ENCODE data around the gene SH3TC1. TPM values are rescaled to one million over a fixed set of nuclear protein-coding genes. Genes with fewer than 3 reads are reported as not detected.

SH3TC1 gene
- total and polyA plus RNA-seq, 10 of the 15 experiments (the other 5 are each of a cell fraction or from before 2014, with no cell fraction given) = 0.19 to 47.0 (median 18.4) TPM

DNA sequence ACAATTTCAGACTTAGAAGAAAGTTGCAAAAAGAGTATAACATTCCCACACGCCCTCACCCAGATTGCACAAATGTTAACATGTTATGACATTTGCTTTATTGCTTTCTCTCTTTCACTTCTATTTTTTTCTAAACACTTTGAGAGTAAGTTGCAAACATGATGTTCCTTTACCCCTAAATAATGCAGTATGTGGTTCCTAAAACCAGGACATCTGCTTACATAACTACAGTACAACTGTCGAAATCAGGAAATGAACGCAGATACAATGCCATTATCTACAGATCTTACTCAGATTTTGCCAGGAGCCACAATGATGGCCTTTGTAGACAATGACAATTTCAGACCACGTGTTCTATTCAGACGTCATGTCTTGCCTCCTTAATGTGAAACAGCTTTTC lies 22.4 kb downstream of the SH3TC1 start:
- no peaks in the 10 kb centered on the region for H3K9me3 ChIP-seq (replicated peaks; ENCODE audit: control insufficient read depth, insufficient read depth, low read length)
- CTCF ChIA-PET = interaction anchor here (1.2 to 2.4 kb wide), 6 partner anchors 14 to 45 kb away, joined by 3 to 17 read pairs (median 6); partner anchors contain the start of gene SH3TC1
- H3K36me3 ChIP-seq (ENCODE audit: control insufficient read depth in 2 of 2, insufficient read depth in 2 of 2, low read length in 1 of 2) = peaks cover 19 to 23% of the 10 kb centered on the region in 2 experiments
- no peaks in the 10 kb centered on the region for H3K79me2 ChIP-seq (ENCODE audit: control insufficient read depth, insufficient read depth, low read length)
- ATAC-seq = peak; percentile 91
- in situ Hi-C loops (cut with MboI) (no loop called here), intact Hi-C loops (cut with micrococcal nuclease; ENCODE audit: unreplicated experiment) (no loop called here)
- no peak overlapping the region for H2AFZ ChIP-seq (ENCODE audit: control insufficient read depth, low read depth, low read length)
- H4K20me1 ChIP-seq (ENCODE audit: control insufficient read depth, insufficient read depth) = no peaks in the 10 kb centered on the region
- peaks cover 11% of the 10 kb centered on the region for H3K4me1 ChIP-seq (ENCODE audit: control insufficient read depth, insufficient read depth, low read length)
- no peaks in the 10 kb centered on the region for H3K27me3 ChIP-seq (replicated peaks in 1 of 2; ENCODE audit: control insufficient read depth in 2 of 2, insufficient read depth in 2 of 2, low read length in 1 of 2)
- SMC1A ChIA-PET (ENCODE audit: uncharacterized antibody, unreplicated experiment) = interaction anchor here (0.8 to 2.7 kb wide), 7 partner anchors 9 to 44 kb away, joined by 3 to 19 read pairs (median 6); partner anchors contain the start of gene SH3TC1
- peak overlapping the region; percentile 67; the same call in 1 of the 2 replicates for H3K27ac ChIP-seq (ENCODE audit: control insufficient read depth, insufficient read depth)
- H3K4me3 ChIP-seq = no peak overlapping the region
- no peak overlapping the region for H3K9ac ChIP-seq (ENCODE audit: control insufficient read depth, insufficient read depth, low read length)
- RAD21 ChIA-PET (ENCODE audit: unreplicated experiment) = interaction anchor here (1.8 to 2.0 kb wide), 3 partner anchors 20 to 45 kb away, joined by 5 to 11 read pairs (median 9); partner anchors contain the start of gene SH3TC1
- POLR2A ChIA-PET = interaction anchor here (0.6 to 1.7 kb wide), 4 partner anchors 20 to 83 kb away, joined by 3 to 10 read pairs (median 4); partner anchors contain the start of gene SH3TC1
- H3K4me2 ChIP-seq (ENCODE audit: control insufficient read depth, insufficient read depth) = no peak overlapping the region
- FAIRE-seq = peak; percentile 82
- no TSS peak for BruUV-seq (replicated peaks)
- 71% methylated on average over 5 of the region's 5 CpGs for WGBS (ENCODE audit: insufficient coverage, insufficient replicate concordance, low lambda C conversion rate, missing lambda C conversion rate)
- peak; percentile 46 for DNase-seq (ENCODE audit: low read depth, low spot score)
- TF ChIP-seq ATF7 (IDR thresholded peaks at IDR 0.05; ENCODE audit: low read depth) (peak; percentile 76; the same call in 1 of the 2 replicates), SMAD1 (IDR thresholded peaks at IDR 0.05; ENCODE audit: low read depth, partially characterized antibody) (no peak), RUNX3 (IDR thresholded peaks at IDR 0.05; ENCODE audit: low read length) (peak; percentile 40; the same call in 1 of the 2 replicates), RAD51 (IDR thresholded peaks at IDR 0.05) (peak; percentile 83), CREB1 (IDR thresholded peaks at IDR 0.05; ENCODE audit: low read depth) (peak; percentile 76), ZNF687 (IDR thresholded peaks at IDR 0.05) (0 out of 2 replicates have a peak, but pooled peaks have one; percentile 35), SPI1 (IDR thresholded peaks at IDR 0.05; ENCODE audit: borderline replicate concordance, insufficient read depth, low read depth, low read length) (peak; percentile 49; the same call in 1 of the 2 replicates), NRF1 (conservative IDR thresholded peaks at IDR 0.05; ENCODE audit: low read depth, low read length) (no peak), EP300 (IDR thresholded peaks at IDR 0.05; ENCODE audit: borderline replicate concordance in 1 of 2, control insufficient read depth in 1 of 2, low read depth in 2 of 2, low read length in 2 of 2) (peak; percentile 79 to 87; a peak in 3 of 4 replicates), CBFB (IDR thresholded peaks at IDR 0.05; ENCODE audit: low read depth) (no peak), MTA2 (IDR thresholded peaks at IDR 0.05; ENCODE audit: low read depth) (peak; percentile 85), ZNF384 (IDR thresholded peaks at IDR 0.05; ENCODE audit: borderline replicate concordance, low read depth, low read length) (0 out of 2 replicates have a peak, but pooled peaks have one; percentile 24), PAX8 (IDR thresholded peaks at IDR 0.05) (no peak), WRNIP1 (IDR thresholded peaks at IDR 0.05; ENCODE audit: borderline replicate concordance, low read depth, low read length) (no peak), TCF7 (IDR thresholded peaks at IDR 0.05; ENCODE audit: borderline replicate concordance) (no peak), CHD4 (IDR thresholded peaks at IDR 0.05) (no peak), IKZF1 (conservative IDR thresholded peaks at IDR 0.05) (no peak)
- TF ChIP-seq, protein P1, sequence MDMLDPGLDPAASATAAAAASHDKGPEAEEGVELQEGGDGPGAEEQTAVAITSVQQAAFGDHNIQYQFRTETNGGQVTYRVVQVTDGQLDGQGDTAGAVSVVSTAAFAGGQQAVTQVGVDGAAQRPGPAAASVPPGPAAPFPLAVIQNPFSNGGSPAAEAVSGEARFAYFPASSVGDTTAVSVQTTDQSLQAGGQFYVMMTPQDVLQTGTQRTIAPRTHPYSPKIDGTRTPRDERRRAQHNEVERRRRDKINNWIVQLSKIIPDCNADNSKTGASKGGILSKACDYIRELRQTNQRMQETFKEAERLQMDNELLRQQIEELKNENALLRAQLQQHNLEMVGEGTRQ (IDR thresholded peaks at IDR 0.05; ENCODE audit: borderline replicate concordance, low read depth, low read length) = peak; percentile 28; the same call in 1 of the 2 replicates
- TF ChIP-seq, protein P2, sequence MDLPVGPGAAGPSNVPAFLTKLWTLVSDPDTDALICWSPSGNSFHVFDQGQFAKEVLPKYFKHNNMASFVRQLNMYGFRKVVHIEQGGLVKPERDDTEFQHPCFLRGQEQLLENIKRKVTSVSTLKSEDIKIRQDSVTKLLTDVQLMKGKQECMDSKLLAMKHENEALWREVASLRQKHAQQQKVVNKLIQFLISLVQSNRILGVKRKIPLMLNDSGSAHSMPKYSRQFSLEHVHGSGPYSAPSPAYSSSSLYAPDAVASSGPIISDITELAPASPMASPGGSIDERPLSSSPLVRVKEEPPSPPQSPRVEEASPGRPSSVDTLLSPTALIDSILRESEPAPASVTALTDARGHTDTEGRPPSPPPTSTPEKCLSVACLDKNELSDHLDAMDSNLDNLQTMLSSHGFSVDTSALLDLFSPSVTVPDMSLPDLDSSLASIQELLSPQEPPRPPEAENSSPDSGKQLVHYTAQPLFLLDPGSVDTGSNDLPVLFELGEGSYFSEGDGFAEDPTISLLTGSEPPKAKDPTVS (IDR thresholded peaks at IDR 0.05; ENCODE audit: low read depth, low read length) = no peak

Data from GM12878 (cell line).